ENCODE measurements around the gene TNFRSF25. TPM values are rescaled to one million over a fixed set of nuclear protein-coding genes. Genes with fewer than 3 reads are reported as not detected.

Gene TNFRSF25
- total RNA-seq, 1 experiment from 2014 or later, result 19.4 TPM

- Mint-ChIP-seq H3K36me3 (ENCODE audit: insufficient read depth in 1 of 3, low read depth in 3 of 3) (peaks cover 12 to 23% (median 23%) of the 10 kb centered on the region in 3 experiments; a peak in 6 of 7 replicates), H3K27ac (peak overlapping the region in 1 of 3 experiments; percentile 65; a peak in 1 of 7 replicates), H3K9me3 (no peaks in the 10 kb centered on the region), H3K4me3 (no peak overlapping the region), H3K27me3 (ENCODE audit: low read depth) (no peaks in the 10 kb centered on the region), H3K4me1 (peaks cover 20 to 42% of the 10 kb centered on the region in 2 experiments)
- H2BK15ac ChIP-seq (ENCODE audit: low read depth, low read length), result no peak overlapping the region
- H3T11ph ChIP-seq (ENCODE audit: low read length), result no peak overlapping the region
- H3K79me2 ChIP-seq (ENCODE audit: insufficient read depth, low read length), result no peaks in the 10 kb centered on the region
- no CpG with 5 or more reads among the region's 13 CpGs for WGBS (ENCODE audit: extremely low coverage, insufficient read length, low lambda C conversion rate)
- H3K23me2 ChIP-seq (ENCODE audit: insufficient read length, low read depth, low read length, poor library complexity, severe bottlenecking), result no peaks in the 10 kb centered on the region
- DNase-seq, result no peak
- H4K20me1 ChIP-seq (ENCODE audit: control insufficient read depth, insufficient read depth, insufficient read length), result no peaks in the 10 kb centered on the region
- H2BK5ac ChIP-seq (ENCODE audit: insufficient read length, low read length), result no peak overlapping the region
- no peak overlapping the region for H4K91ac ChIP-seq (ENCODE audit: insufficient read length, low read depth, low read length)
- no peak overlapping the region for H2AFZ ChIP-seq (ENCODE audit: low read length)
- H3K4me1 ChIP-seq (ENCODE audit: insufficient read depth, low read length), result peaks cover 3% of the 10 kb centered on the region; the same call in 1 of the 2 replicates
- no peaks in the 10 kb centered on the region for H3K79me1 ChIP-seq (ENCODE audit: insufficient read depth, low read depth, low read length, poor library complexity, severe bottlenecking)
- no peak overlapping the region for H3K56ac ChIP-seq (ENCODE audit: insufficient read length, low read depth, low read length)
- H2AK5ac ChIP-seq (ENCODE audit: insufficient read length, low read length), result no peak overlapping the region
- no peak overlapping the region for H2BK12ac ChIP-seq (ENCODE audit: insufficient read length, low read depth, low read length)
- no peaks in the 10 kb centered on the region for H3K27me3 ChIP-seq (ENCODE audit: insufficient read depth, low read length)
- TF ChIP-seq CTCF (conservative IDR thresholded peaks at IDR 0.05), result no peak
- no peak overlapping the region for H4K5ac ChIP-seq (ENCODE audit: insufficient read length, low read depth, low read length)
- H3K4me2 ChIP-seq (ENCODE audit: insufficient read depth, insufficient read length, low read length), result no peak overlapping the region
- no peak overlapping the region for H3K23ac ChIP-seq (ENCODE audit: insufficient read length, low read depth, low read length)
- H2BK120ac ChIP-seq (ENCODE audit: low read depth, low read length, poor library complexity, severe bottlenecking), result no peak overlapping the region
- H3K9me3 ChIP-seq (ENCODE audit: control insufficient read depth, low read depth, low read length), result no peaks in the 10 kb centered on the region
- no peak overlapping the region for H3K27ac ChIP-seq (ENCODE audit: insufficient read length, low read depth, low read length)
- no peak overlapping the region for H3K4ac ChIP-seq (ENCODE audit: low read depth, low read length)
- no peak overlapping the region for H2BK20ac ChIP-seq (ENCODE audit: low read depth, low read length, poor library complexity, severe bottlenecking)
- H3K18ac ChIP-seq (ENCODE audit: insufficient read length, low read depth, low read length), result no peak overlapping the region
- H4K8ac ChIP-seq (replicated peaks; ENCODE audit: insufficient read length, low read depth, low read length), result no peak overlapping the region
- H3K9ac ChIP-seq (ENCODE audit: extremely low read depth, insufficient read length, low read length), result no peak overlapping the region
- H3K14ac ChIP-seq (ENCODE audit: insufficient read depth, low read length), result no peak overlapping the region
Observed at GRCh38 chr1:6474815-6475282, 8.9 kb upstream of the TNFRSF25 start.

Measured in H9 (cell line).